ENCODE data around the gene PCAT6.
A peak's percentile ranks its signal among the peaks of the same experiment; 100 is the strongest.

Gene PCAT6

GRCh38 chr1:202860744-202861419, 50.1 kb downstream of the PCAT6 start:
- DNase-seq (ENCODE audit: low spot score), result peak; percentile 85
- ChIA-PET CTCF (interaction anchor here (0.5 to 1.5 kb wide), 6 partner anchors 8 to 1426 kb away, joined by 3 to 6 read pairs (median 3); no protein-coding TSS in a partner anchor), POLR2A (ENCODE audit: low non-redundant PET) (interaction anchor here (1.2 to 2.2 kb wide), 3 partner anchors 28 to 53 kb away, joined by 3 to 8 read pairs (median 4); partner anchors contain the start of genes KDM5B, PCAT6 and RABIF)
- TF ChIP-seq, protein P1, sequence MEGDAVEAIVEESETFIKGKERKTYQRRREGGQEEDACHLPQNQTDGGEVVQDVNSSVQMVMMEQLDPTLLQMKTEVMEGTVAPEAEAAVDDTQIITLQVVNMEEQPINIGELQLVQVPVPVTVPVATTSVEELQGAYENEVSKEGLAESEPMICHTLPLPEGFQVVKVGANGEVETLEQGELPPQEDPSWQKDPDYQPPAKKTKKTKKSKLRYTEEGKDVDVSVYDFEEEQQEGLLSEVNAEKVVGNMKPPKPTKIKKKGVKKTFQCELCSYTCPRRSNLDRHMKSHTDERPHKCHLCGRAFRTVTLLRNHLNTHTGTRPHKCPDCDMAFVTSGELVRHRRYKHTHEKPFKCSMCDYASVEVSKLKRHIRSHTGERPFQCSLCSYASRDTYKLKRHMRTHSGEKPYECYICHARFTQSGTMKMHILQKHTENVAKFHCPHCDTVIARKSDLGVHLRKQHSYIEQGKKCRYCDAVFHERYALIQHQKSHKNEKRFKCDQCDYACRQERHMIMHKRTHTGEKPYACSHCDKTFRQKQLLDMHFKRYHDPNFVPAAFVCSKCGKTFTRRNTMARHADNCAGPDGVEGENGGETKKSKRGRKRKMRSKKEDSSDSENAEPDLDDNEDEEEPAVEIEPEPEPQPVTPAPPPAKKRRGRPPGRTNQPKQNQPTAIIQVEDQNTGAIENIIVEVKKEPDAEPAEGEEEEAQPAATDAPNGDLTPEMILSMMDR (conservative IDR thresholded peaks at IDR 0.05; ENCODE audit: low read depth), result no peak
- no peak overlapping the region for H3K27ac ChIP-seq
